Endodermal cell (in vitro differentiated cells): ENCODE measurements around the gene PIEZO2. TPM values are rescaled to one million over a fixed set of nuclear protein-coding genes. Genes with fewer than 3 reads are reported as not detected.

Experiments
- DNase-seq: peaks from one replicate; pipeline ENCODE4 v3.0.0-alpha.2; 2017
- H3K27ac ChIP-seq: 2 replicates; pipeline ENCODE4 v1.5.1; 2013; ENCODE audit warnings: mild to moderate bottlenecking, low read depth, low read length, moderate library complexity
- H3K27me3 ChIP-seq: 2 replicates; pipeline ENCODE4 v1.6.1; 2013; ENCODE audit warnings: mild to moderate bottlenecking, low read length, moderate library complexity; ENCODE audit not compliant: insufficient read depth, control insufficient read depth, poor library complexity, severe bottlenecking
- H3K36me3 ChIP-seq: 2 replicates; pipeline ENCODE4 v1.7.0; 2013; ENCODE audit warnings: mild to moderate bottlenecking, low read length, moderate library complexity; ENCODE audit not compliant: control insufficient read depth, insufficient read depth
- H3K4me1 ChIP-seq: one replicate; pipeline ENCODE4 v1.7.0; 2013; ENCODE audit warnings: low read length; ENCODE audit not compliant: control insufficient read depth, insufficient read depth
- H3K4me3 ChIP-seq: 2 replicates; pipeline ENCODE4 v1.5.1; 2013; ENCODE audit warnings: mild to moderate bottlenecking, low read length, moderate library complexity
- H3K9ac ChIP-seq: 2 replicates; pipeline ENCODE4 v1.6.1; 2013; ENCODE audit warnings: mild to moderate bottlenecking, low read length, moderate library complexity; ENCODE audit not compliant: poor library complexity, severe bottlenecking; ENCODE audit errors: extremely low read depth
- H3K9me3 ChIP-seq: 2 replicates; pipeline ENCODE4 v1.6.1; 2013; ENCODE audit warnings: mild to moderate bottlenecking, low read length, moderate library complexity; ENCODE audit not compliant: control insufficient read depth
- H3K27ac Mint-ChIP-seq: 2 replicates; pipeline ENCODE4 v1.8.0; 2020; ENCODE audit warnings: mixed read lengths
- H3K27me3 Mint-ChIP-seq: 2 replicates; pipeline ENCODE4 v1.8.0; 2021; ENCODE audit warnings: mild to moderate bottlenecking, mixed read lengths; ENCODE audit not compliant: insufficient read depth
- H3K36me3 Mint-ChIP-seq: 2 replicates; pipeline ENCODE4 v1.8.0; 2020; ENCODE audit warnings: low read depth, mixed read lengths
- H3K4me1 Mint-ChIP-seq: 2 replicates; pipeline ENCODE4 v1.8.0; 2020; ENCODE audit warnings: mixed read lengths
- H3K4me3 Mint-ChIP-seq: 2 replicates; pipeline ENCODE4 v1.8.0; 2020; ENCODE audit warnings: mild to moderate bottlenecking, moderate library complexity, mixed read lengths
- H3K9me3 Mint-ChIP-seq: 2 replicates; pipeline ENCODE4 v1.8.0; 2020; ENCODE audit warnings: mild to moderate bottlenecking, mixed read lengths
- CTCF ChIP-seq: fragments of 200-600 bp; sonication (generic); conservative IDR thresholded peaks from 2 replicates; pipeline ENCODE4 v1.5.0; 2021; ENCODE audit warnings: antibody characterized with exemption, mild to moderate bottlenecking
- WGBS, 2 experiments: methylation state at CpG; one replicate each; pipeline versions ENCODE4 v1.1.5 to v1.1.7; 2013; ENCODE audit warnings: missing lambda C conversion rate in 2 of 2, mixed read lengths in 1 of 2; ENCODE audit not compliant: insufficient coverage in 1 of 2, insufficient read length in 1 of 2; 5-methylcytosine and 5-hydroxymethylcytosine counted together
- total RNA-seq, 2 donors: library from RNA; stranded (reverse); fragmentation: NEBNext Ultra II Directional in 1 of 2; extraction: Animal tissue kit (Norgen Biotek cat#: 25700) in 1 of 2; gene quantifications; 2 replicates in 1 of 2; 3 replicates in 1 of 2; pipeline ENCODE4 v1.2.1, GENCODE V29; 2021

Gene PIEZO2
- total RNA-seq, 2 donors from 2014 or later: 7.3 to 12.1 TPM

- peaks cover 3% of the 10 kb centered on the region for H3K27me3 Mint-ChIP-seq
- H3K4me3 Mint-ChIP-seq: no peak overlapping the region
- no peak overlapping the region for H3K4me3 ChIP-seq
- no peaks in the 10 kb centered on the region for H3K36me3 Mint-ChIP-seq
- no peaks in the 10 kb centered on the region for H3K36me3 ChIP-seq
- no peaks in the 10 kb centered on the region for H3K9me3 ChIP-seq
- H3K27me3 ChIP-seq: no peaks in the 10 kb centered on the region
- no peak overlapping the region for H3K27ac ChIP-seq
- 96 to 100% methylated on average over 6 to 8 of the region's 8 CpGs for WGBS, 2 experiments
- no peak for DNase-seq
- no peak for TF ChIP-seq CTCF
- H3K4me1 ChIP-seq: peaks cover 6% of the 10 kb centered on the region
- H3K9ac ChIP-seq: no peak overlapping the region
- H3K4me1 Mint-ChIP-seq: peaks cover 18% of the 10 kb centered on the region
- peaks cover 18% of the 10 kb centered on the region for H3K9me3 Mint-ChIP-seq
- no peak overlapping the region for H3K27ac Mint-ChIP-seq
Observed at GRCh38 chr18:11055721-11056120, 93.6 kb downstream of the PIEZO2 start.

- H3K27ac Mint-ChIP-seq: no peak overlapping the region
- H3K27me3 Mint-ChIP-seq: no peaks in the 10 kb centered on the region
- peaks cover 13% of the 10 kb centered on the region for H3K9me3 Mint-ChIP-seq
- peaks cover 1% of the 10 kb centered on the region for H3K36me3 Mint-ChIP-seq
- H3K36me3 ChIP-seq: no peaks in the 10 kb centered on the region
- 88 to 100% methylated on average over 1 to 2 of the region's 4 CpGs for WGBS, 2 experiments
- no peak overlapping the region for H3K4me3 ChIP-seq
- peaks cover 18% of the 10 kb centered on the region for H3K4me1 Mint-ChIP-seq
- H3K9me3 ChIP-seq: peaks cover 4% of the 10 kb centered on the region
- peaks cover 6% of the 10 kb centered on the region for H3K4me1 ChIP-seq
- TF ChIP-seq CTCF: no peak
- DNase-seq: no peak
- no peak overlapping the region for H3K9ac ChIP-seq
- no peak overlapping the region for H3K27ac ChIP-seq
- H3K4me3 Mint-ChIP-seq: no peak overlapping the region
- no peaks in the 10 kb centered on the region for H3K27me3 ChIP-seq
Observed at GRCh38 chr18:11054497-11054896, 94.9 kb downstream of the PIEZO2 start.

GRCh38 chr18:11053293-11053692 is 96.1 kb downstream of the PIEZO2 start:
- H3K27ac ChIP-seq: no peak overlapping the region
- H3K9ac ChIP-seq: no peak overlapping the region
- no peaks in the 10 kb centered on the region for H3K27me3 Mint-ChIP-seq
- no peak for DNase-seq
- H3K4me1 ChIP-seq: peaks cover 6% of the 10 kb centered on the region
- H3K27ac Mint-ChIP-seq: no peak overlapping the region
- peaks cover 18% of the 10 kb centered on the region for H3K4me1 Mint-ChIP-seq
- peaks cover 12% of the 10 kb centered on the region for H3K9me3 ChIP-seq
- 96 to 100% methylated on average over 1 of the region's 1 CpG for WGBS, 2 experiments
- TF ChIP-seq CTCF: no peak
- no peak overlapping the region for H3K4me3 Mint-ChIP-seq
- H3K36me3 Mint-ChIP-seq: peaks cover 5% of the 10 kb centered on the region
- H3K4me3 ChIP-seq: no peak overlapping the region
- no peaks in the 10 kb centered on the region for H3K27me3 ChIP-seq
- H3K9me3 Mint-ChIP-seq: peaks cover 4% of the 10 kb centered on the region
- H3K36me3 ChIP-seq: no peaks in the 10 kb centered on the region
